ENCODE data around the gene PHACTR3.
"Not testable (repeated sequence)": the region's sequence is repeated elsewhere in the genome, so short reads cannot be mapped to it uniquely, and the experiment has no call there.

The PHACTR3 gene

GRCh38 chr20:59603781-59604541, at the start of gene PHACTR3:
Gene PHACTR3 (plus strand): TSS chr20:59604540. CDS start chr20:59605015, 475 bp downstream.
- DNase-seq = no peak

GRCh38 chr20:59557733-59558529, 46.4 kb upstream of the PHACTR3 start:
- not testable (repeated sequence) for DNase-seq

- no peak for DNase-seq
Measured at GRCh38 chr20:59559024-59559817, 45.1 kb upstream of the PHACTR3 start.

GRCh38 chr20:59559863-59560262, 44.5 kb upstream of the PHACTR3 start:
- no peak for DNase-seq

GRCh38 chr20:59560588-59561227, 43.6 kb upstream of the PHACTR3 start:
- DNase-seq = peak; percentile 29 to 33

GRCh38 chr20:59561228-59561605, 43.1 kb upstream of the PHACTR3 start:
- DNase-seq = no peak

- DNase-seq = no peak
Measured at GRCh38 chr20:59561614-59562277, 42.6 kb upstream of the PHACTR3 start.

- no peak for DNase-seq
Measured at GRCh38 chr20:59564171-59564570, 40.2 kb upstream of the PHACTR3 start.

GRCh38 chr20:59564943-59565342, 39.4 kb upstream of the PHACTR3 start:
- DNase-seq = no peak

GRCh38 chr20:59565768-59566461, 38.4 kb upstream of the PHACTR3 start:
- DNase-seq = no peak

- no peak for DNase-seq
Measured at GRCh38 chr20:59566631-59567524, 37.5 kb upstream of the PHACTR3 start.

- DNase-seq = no peak
Measured at GRCh38 chr20:59567585-59568508, 36.5 kb upstream of the PHACTR3 start.

GRCh38 chr20:59568509-59569024, 35.8 kb upstream of the PHACTR3 start:
- DNase-seq = no peak

GRCh38 chr20:59569305-59569704, 35.0 kb upstream of the PHACTR3 start:
- no peak for DNase-seq

- no peak for DNase-seq
Measured at GRCh38 chr20:59571151-59571550, 33.2 kb upstream of the PHACTR3 start.

GRCh38 chr20:59571551-59572314, 32.6 kb upstream of the PHACTR3 start:
- peak in 1 of 2 experiments; percentile 15 for DNase-seq

GRCh38 chr20:59572515-59572914, 31.8 kb upstream of the PHACTR3 start:
- DNase-seq = no peak

- DNase-seq = no peak
Measured at GRCh38 chr20:59573837-59574236, 30.5 kb upstream of the PHACTR3 start.

All from AML-193 (cell line).